GM12878 (cell line): ENCODE data around the gene AGTPBP1. TPM values are rescaled to one million over a fixed set of nuclear protein-coding genes. Genes with fewer than 3 reads are reported as not detected.

ENCODE experiments used
- ATAC-seq: fragments of 200-7000 bp; cut with Tn5 transposase; 3 replicates; pipeline ENCODE4 v1.9.1; 2020; ENCODE audit warnings: mild to moderate bottlenecking, moderate library complexity
- BruUV-seq: library from RNA; stranded (reverse); fragments of 400-500 nt; replicated peaks from 2 replicates; lab custom pipeline; 2021; lab: Mats Ljungman, UMichigan
- CTCF ChIA-PET: fragments of 300-600 bp; sonication (Branson Sonifier 250); formaldehyde crosslinking; extraction: SDS; loops from one replicate; lab custom pipeline; 2021; ENCODE audit warnings: inconsistent platforms; lab: Yijun Ruan, JAX
- POLR2A ChIA-PET: fragments of 350-600 bp; formaldehyde crosslinking; extraction: SDS; loops from one replicate; lab custom pipeline; 2021; ENCODE audit warnings: inconsistent platforms; lab: Charles Lee
- RAD21 ChIA-PET: fragments of 300-600 bp; sonication (Branson Sonifier 250); formaldehyde crosslinking; loops from one replicate; lab custom pipeline; 2023; ENCODE audit warnings: antibody characterized with exemption; ENCODE audit not compliant: unreplicated experiment; lab: Charles Lee
- SMC1A ChIA-PET: fragments of 300-600 bp; sonication (Branson Sonifier 250); formaldehyde crosslinking; loops from one replicate; lab custom pipeline; 2023; ENCODE audit not compliant: unreplicated experiment, uncharacterized antibody; lab: Charles Lee
- DNase-seq: peaks from one replicate; pipeline ENCODE4 v3.0.0-alpha.2; 2011; ENCODE audit warnings: low read depth, low spot score
- FAIRE-seq: peaks from 3 replicates; lab custom pipeline; 2011; peaks lifted over from hg19 to GRCh38; lab: Jason Lieb, UNC
- H2AFZ ChIP-seq: 2 replicates; pipeline ENCODE4 v1.6.0; 2011; ENCODE audit warnings: low read depth, low read length, control low read depth; ENCODE audit not compliant: control insufficient read depth
- H3K27ac ChIP-seq: 2 replicates; pipeline ENCODE4 v1.5.1; 2011; ENCODE audit warnings: control low read depth; ENCODE audit not compliant: control insufficient read depth, insufficient read depth
- H3K27me3 ChIP-seq, 2 experiments: replicated peaks in 1 of 2; 2 replicates each; pipeline versions ENCODE4 v1.6.0 to v1.6.1; 2011; ENCODE audit warnings: low read length in 1 of 2; ENCODE audit not compliant: control insufficient read depth in 2 of 2, insufficient read depth in 2 of 2
- H3K36me3 ChIP-seq, 2 experiments: 2 replicates each; pipeline ENCODE4 v1.5.1; 2011; ENCODE audit warnings: low read length in 1 of 2; ENCODE audit not compliant: control insufficient read depth in 2 of 2, insufficient read depth in 2 of 2
- H3K4me1 ChIP-seq: 2 replicates; pipeline ENCODE4 v1.6.1; 2011; ENCODE audit warnings: mild to moderate bottlenecking, low read length, moderate library complexity, mixed read lengths; ENCODE audit not compliant: control insufficient read depth, insufficient read depth
- H3K4me2 ChIP-seq: 2 replicates; pipeline ENCODE4 v1.6.0; 2011; ENCODE audit warnings: control low read depth; ENCODE audit not compliant: control insufficient read depth, insufficient read depth
- H3K4me3 ChIP-seq: fragments of 200-600 bp; sonication (generic); 2 replicates; pipeline ENCODE4 v1.5.1; 2016
- H3K79me2 ChIP-seq: 2 replicates; pipeline ENCODE4 v1.6.0; 2011; ENCODE audit warnings: low read length; ENCODE audit not compliant: control insufficient read depth, insufficient read depth
- H3K9ac ChIP-seq: 2 replicates; pipeline ENCODE4 v1.8.0; 2011; ENCODE audit warnings: low read length, control low read depth, mixed read lengths; ENCODE audit not compliant: control insufficient read depth, insufficient read depth
- H3K9me3 ChIP-seq: replicated peaks from 3 replicates; pipeline ENCODE4 v1.5.1; 2011; ENCODE audit warnings: mild to moderate bottlenecking, low read length; ENCODE audit not compliant: control insufficient read depth, insufficient read depth
- H4K20me1 ChIP-seq: 2 replicates; pipeline ENCODE4 v1.6.0; 2011; ENCODE audit not compliant: control insufficient read depth, insufficient read depth
- ATF2 ChIP-seq: IDR thresholded peaks from 2 replicates; pipeline ENCODE4 v1.6.1; 2012; ENCODE audit warnings: low read length, inconsistent platforms
- BCL3 ChIP-seq: IDR thresholded peaks from 2 replicates; pipeline ENCODE4 v1.6.1; 2011; ENCODE audit warnings: borderline replicate concordance, low read depth, mild to moderate bottlenecking, moderate library complexity, low read length; ENCODE audit not compliant: insufficient read depth, poor library complexity, severe bottlenecking
- CTCF ChIP-seq, 3 experiments: IDR thresholded peaks in 2 of 3; conservative IDR thresholded peaks in 1 of 3; 2 replicates each; pipeline ENCODE4 v1.5.1; 2011; ENCODE audit warnings: low read depth in 3 of 3, low read length in 3 of 3, mild to moderate bottlenecking in 3 of 3, control low read depth in 2 of 3, moderate library complexity in 2 of 3, inconsistent platforms in 1 of 3, mixed read lengths in 1 of 3; ENCODE audit not compliant: control insufficient read depth in 2 of 3, insufficient read depth in 1 of 3; ENCODE audit errors: extremely low read depth in 1 of 3
- FOS ChIP-seq: IDR thresholded peaks from 3 replicates; pipeline ENCODE4 v1.6.1; 2011; ENCODE audit warnings: borderline replicate concordance; ENCODE audit not compliant: insufficient read length; ENCODE audit errors: extremely low read depth
- HCFC1 ChIP-seq: fragments of 150-350 bp; IDR thresholded peaks from 2 replicates; pipeline ENCODE4 v1.6.1; 2014; ENCODE audit warnings: low read length
- HDGF ChIP-seq: fragments of 450-650 bp; IDR thresholded peaks from 2 replicates; pipeline ENCODE4 v1.6.1; 2016; ENCODE audit warnings: antibody characterized with exemption
- MEF2A ChIP-seq: IDR thresholded peaks from 2 replicates; pipeline ENCODE4 v1.6.1; 2011; ENCODE audit warnings: low read depth, mild to moderate bottlenecking, low read length, moderate library complexity; ENCODE audit not compliant: insufficient read depth
- RB1 ChIP-seq: fragments of 450-650 bp; formaldehyde crosslinking; IDR thresholded peaks from 2 replicates; pipeline ENCODE4 v1.6.1; 2017; ENCODE audit warnings: mild to moderate bottlenecking, borderline replicate concordance
- YBX1 ChIP-seq: fragments of 450-650 bp; IDR thresholded peaks from 2 replicates; pipeline ENCODE4 v1.6.1; 2016; ENCODE audit warnings: antibody characterized with exemption
- YY1 ChIP-seq: IDR thresholded peaks from 2 replicates; pipeline ENCODE4 v1.6.1; 2011; ENCODE audit warnings: low read depth, mild to moderate bottlenecking, low read length
- WGBS: methylation state at CpG from one replicate; pipeline ENCODE4 v1.1.6; 2016; ENCODE audit warnings: low lambda C conversion rate; ENCODE audit not compliant: insufficient replicate concordance, insufficient coverage; ENCODE audit errors: missing lambda C conversion rate; 5-methylcytosine and 5-hydroxymethylcytosine counted together
- in situ Hi-C: fragments of 300-500 bp; cut with MboI; formaldehyde crosslinking; loops from 9 replicates; pipeline ENCODE4 v1.14.3; 2018; ENCODE audit warnings: mixed read lengths
- intact Hi-C: fragments of 100-400 bp; cut with micrococcal nuclease; formaldehyde crosslinking; loops from one replicate; pipeline ENCODE4 v1.14.2; 2022; ENCODE audit not compliant: unreplicated experiment
- polyA plus RNA-seq, 11 experiments: library from polyadenylated mRNA; depleted of rRNA in 4 of 11; unstranded in 6 of 11; stranded (reverse) in 5 of 11; fragments of >200 nt; fragmentation: Nextera tagmentation in 4 of 11; fragmentation: Illumina TruSeq in 1 of 11; extraction: Ambion mirVana in 4 of 11; extraction: Trizol in 1 of 11; gene quantifications; 1 replicate in 1 of 11; 2 replicates in 10 of 11; pipeline versions ENCODE4 v1.2.1 to v1.2.3, GENCODE V29; 2011 to 2016; ENCODE audit warnings: inconsistent platforms in 2 of 11, missing spikeins in 2 of 11, low read depth in 1 of 11
- total RNA-seq, 4 experiments: library from RNA; depleted of rRNA in 3 of 4; stranded (reverse); fragments of >200 nt in 3 of 4; fragmentation: Illumina TruSeq in 1 of 4; extraction: Trizol in 1 of 4; gene quantifications; 2 replicates each; pipeline versions ENCODE4 v1.2.1 to v1.2.3, GENCODE V29; 2013 to 2021

The AGTPBP1 gene
- total and polyA plus RNA-seq, 10 of the 15 experiments (the other 5 are each of a cell fraction or from before 2014, with no cell fraction given) = 6.1 to 35.2 (median 20.0) TPM

GRCh38 chr9:85534340-85534739, 207.4 kb downstream of the AGTPBP1 start:
- no peaks in the 10 kb centered on the region for H4K20me1 ChIP-seq
- no peak overlapping the region for H3K27ac ChIP-seq
- in situ Hi-C loops = no loop called here
- H2AFZ ChIP-seq = no peak overlapping the region
- SMC1A ChIA-PET = no interaction called here
- no peak overlapping the region for H3K9ac ChIP-seq
- no TSS peak for BruUV-seq
- H3K4me3 ChIP-seq = no peak overlapping the region
- H3K9me3 ChIP-seq = no peaks in the 10 kb centered on the region
- no peaks in the 10 kb centered on the region for H3K4me1 ChIP-seq
- no peak overlapping the region for H3K4me2 ChIP-seq
- CTCF ChIA-PET = no interaction called here
- FAIRE-seq (no peak), ATAC-seq (no peak), DNase-seq (no peak)
- TF ChIP-seq FOS = no peak
- TF ChIP-seq HCFC1 = no peak
- TF ChIP-seq CTCF (IDR thresholded peaks at IDR 0.05 in 2 of 3, conservative IDR thresholded peaks at IDR 0.05 in 1 of 3; ENCODE audit: control insufficient read depth in 2 of 3, extremely low read depth in 1 of 3, insufficient read depth in 1 of 3, low read depth in 3 of 3, low read length in 3 of 3) = no peak
- TF ChIP-seq MEF2A = no peak
- no peak for TF ChIP-seq HDGF
- no peak for TF ChIP-seq YBX1
- TF ChIP-seq BCL3 = no peak
- no peak for TF ChIP-seq YY1
- no peak for TF ChIP-seq RB1
- TF ChIP-seq ATF2 = no peak
- no peaks in the 10 kb centered on the region; a peak in 1 of 4 replicates for H3K27me3 ChIP-seq
- no peaks in the 10 kb centered on the region for H3K36me3 ChIP-seq
- H3K79me2 ChIP-seq = no peaks in the 10 kb centered on the region
- intact Hi-C loops = no loop called here
- RAD21 ChIA-PET = no interaction called here
- POLR2A ChIA-PET = no interaction called here
- WGBS = 70% methylated on average over 8 of the region's 8 CpGs
